DMS79 (cell line): ENCODE data around the gene RPL35.

Experiments
- DNase-seq: peaks from one replicate; lab custom pipeline; 2025; lab: John Stamatoyannopoulos, UW

The RPL35 gene

GRCh38 chr9:124877021-124877782 is 15.4 kb upstream of the RPL35 start:
- DNase-seq = no peak

DNA sequence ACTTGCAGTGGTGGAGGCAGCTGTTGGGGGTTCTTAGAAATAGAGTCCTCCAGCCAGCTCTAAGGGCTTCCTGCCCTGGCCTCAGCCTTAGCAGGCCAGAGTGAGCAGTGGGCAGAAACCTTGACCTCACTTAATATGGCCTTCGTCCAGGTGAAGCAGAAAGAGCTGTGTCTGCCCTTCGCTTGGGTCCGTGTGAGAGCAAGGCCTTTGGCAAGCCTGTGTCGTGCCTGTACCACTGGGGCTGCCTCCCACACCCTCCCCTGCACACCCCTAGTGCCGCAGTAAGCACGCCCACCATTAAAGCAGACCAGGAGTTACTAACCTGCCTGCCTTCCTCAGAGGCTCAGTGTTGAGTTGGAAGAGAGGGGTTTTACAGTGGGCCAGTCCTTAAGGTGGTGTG is 13.7 kb upstream of the RPL35 start:
- DNase-seq = no peak

GRCh38 chr9:124873664-124874063 is 11.9 kb upstream of the RPL35 start:
- DNase-seq = no peak

DNA sequence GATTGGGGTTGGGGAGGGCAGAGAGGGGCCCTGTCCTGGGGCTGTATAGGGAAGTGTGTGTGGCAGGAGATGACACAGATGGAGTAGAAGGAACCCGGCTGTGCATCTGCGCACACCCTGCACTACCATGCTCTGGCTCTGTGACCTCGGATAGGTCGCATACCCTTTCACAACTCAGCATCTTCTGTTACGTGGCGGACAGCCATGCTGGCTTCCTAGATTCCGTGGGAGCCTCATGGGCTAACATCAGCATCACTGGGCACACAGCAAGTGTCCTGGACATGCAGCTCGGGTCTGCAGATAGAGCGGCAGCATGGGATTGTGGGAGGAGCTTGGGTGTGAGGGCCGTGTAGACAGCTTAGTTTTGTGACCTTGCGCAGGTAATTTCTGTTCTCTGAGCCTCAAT is 9.4 kb upstream of the RPL35 start:
- DNase-seq = no peak

DNA sequence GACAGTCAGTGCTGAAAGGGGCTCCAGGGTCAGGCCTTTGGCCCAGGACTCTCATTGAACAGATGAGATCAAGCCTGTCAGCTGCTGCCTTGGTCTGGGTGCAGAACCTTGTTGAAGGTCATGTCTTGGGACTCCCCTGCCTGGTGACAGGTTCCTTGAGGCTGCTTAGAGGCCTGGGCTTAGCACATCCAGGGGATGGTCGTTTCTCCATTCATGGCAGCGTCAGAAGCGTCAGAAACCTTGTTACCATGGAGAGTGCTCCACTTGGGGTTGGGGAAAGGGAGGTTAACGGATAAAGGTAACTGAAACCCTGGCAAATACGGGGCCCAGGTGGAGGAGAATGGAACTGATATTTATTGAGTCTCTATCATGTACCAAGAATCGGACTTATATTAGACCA is 9.0 kb upstream of the RPL35 start:
- DNase-seq = no peak

GRCh38 chr9:124869986-124870560 is 8.3 kb upstream of the RPL35 start:
- no peak for DNase-seq

DNA sequence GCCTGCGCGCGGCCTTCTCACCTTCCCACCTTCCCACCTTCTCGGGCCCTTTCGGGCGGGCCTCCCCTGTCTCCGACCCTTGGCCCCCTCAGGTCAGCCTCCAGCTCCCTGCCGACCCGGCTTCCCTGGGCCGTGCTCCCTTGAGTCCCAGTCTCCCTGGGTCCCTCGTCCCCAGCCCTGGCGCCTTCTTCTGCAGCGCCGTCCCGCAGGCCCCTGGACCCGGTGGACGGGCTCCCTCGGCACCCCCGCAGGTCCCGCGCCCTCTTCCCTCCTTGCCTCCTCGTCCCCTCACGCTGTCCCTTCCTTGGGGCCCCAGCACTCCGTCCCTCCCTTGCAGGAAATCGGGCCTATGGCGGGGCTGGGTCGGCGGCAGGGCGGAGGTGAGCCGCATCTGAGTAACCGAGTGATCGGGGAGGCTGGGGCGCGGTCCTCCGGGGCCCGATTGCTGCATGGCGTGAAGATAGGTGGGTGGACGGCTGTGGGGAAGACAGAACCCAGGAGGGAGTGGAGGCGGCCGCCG is 7.8 kb upstream of the RPL35 start:
- no peak for DNase-seq

DNA sequence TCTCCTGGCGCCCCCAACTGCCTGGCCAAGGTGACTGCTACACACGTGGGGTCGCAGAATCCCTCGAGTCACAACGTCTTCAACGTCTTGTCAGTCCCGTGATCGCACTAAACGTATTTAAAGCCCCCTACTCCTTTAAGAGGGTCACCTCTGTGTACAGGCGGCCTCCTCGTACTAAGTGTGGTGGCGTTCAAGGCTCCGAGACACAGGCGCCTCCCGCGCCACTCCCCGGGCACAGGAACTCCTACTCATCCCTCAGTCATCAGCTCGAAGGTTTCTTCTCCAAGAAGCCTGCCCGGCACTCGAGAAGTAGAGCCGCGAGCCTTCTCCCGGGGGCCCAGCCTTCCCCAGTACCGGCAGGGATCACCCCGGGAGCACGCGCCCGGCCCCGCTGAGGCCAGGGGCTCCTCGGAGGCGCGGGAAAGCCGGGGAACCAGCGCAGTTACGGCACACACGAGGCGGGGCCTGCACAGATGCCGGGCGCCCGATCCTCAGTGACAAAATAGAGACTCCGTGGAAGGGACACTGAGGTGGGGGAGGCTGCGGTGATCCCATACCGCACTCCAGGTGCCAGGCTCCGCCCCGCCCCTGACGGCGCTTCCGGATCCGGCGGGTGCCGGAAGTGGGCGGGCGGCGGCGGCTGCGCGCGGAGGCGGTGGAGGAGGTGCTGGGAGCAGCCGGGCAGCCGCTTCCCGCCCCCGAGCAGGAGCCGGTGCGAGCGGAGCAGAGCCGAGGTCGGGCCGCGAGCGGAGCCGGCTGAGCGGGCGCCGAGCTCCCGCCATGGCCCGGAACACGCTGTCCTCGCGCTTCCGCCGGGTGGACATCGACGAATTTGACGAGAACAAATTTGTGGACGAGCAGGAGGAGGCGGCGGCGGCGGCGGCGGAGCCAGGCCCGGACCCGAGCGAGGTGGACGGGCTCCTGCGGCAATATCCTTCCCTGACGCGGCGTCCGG is 7.0 kb upstream of the RPL35 start:
- DNase-seq = peak; percentile 55

GRCh38 chr9:124863371-124863871 is 1.7 kb upstream of the RPL35 start:
- peak; percentile 74 for DNase-seq

- no peak for DNase-seq
These were observed 995 bp downstream of the RPL35 start for GRCh38 chr9:124860582-124861341.

DNA sequence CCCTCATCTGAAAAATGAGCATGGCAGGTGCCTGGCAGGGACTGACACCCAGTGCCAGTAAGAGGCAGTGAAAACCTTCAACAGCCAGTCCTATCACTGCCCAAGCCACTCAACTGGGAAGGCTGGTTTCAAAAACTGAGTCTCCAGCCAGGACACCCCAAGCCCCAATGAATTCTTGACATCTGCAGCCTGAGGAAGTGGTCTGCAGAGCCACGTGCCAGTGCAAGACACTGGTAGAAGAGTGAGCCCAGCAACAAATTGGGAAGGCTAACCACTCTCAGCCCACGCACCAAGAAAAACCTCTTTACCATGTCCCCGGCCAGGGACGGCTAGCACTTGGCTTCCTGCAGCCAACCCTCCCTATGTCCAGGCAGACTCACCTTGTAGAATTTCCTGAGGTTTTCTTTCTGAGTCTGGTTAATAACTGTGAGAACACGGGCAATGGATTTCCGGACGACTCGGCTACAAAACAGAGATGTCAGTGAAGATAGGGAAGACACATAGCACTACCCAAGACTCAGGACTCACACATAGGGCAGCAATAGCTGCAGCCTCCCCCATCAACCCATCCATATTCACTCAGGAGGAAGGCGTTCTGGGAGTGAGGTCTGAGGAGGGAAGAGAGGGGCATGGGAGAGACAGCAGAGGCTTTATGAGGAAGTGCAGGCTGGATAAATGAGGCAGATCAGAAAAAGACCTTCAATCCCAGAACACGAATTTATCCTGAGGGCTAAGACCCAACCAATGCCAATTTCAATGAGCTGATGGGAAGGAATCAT is 1.8 kb downstream of the RPL35 start:
- no peak for DNase-seq

DNA sequence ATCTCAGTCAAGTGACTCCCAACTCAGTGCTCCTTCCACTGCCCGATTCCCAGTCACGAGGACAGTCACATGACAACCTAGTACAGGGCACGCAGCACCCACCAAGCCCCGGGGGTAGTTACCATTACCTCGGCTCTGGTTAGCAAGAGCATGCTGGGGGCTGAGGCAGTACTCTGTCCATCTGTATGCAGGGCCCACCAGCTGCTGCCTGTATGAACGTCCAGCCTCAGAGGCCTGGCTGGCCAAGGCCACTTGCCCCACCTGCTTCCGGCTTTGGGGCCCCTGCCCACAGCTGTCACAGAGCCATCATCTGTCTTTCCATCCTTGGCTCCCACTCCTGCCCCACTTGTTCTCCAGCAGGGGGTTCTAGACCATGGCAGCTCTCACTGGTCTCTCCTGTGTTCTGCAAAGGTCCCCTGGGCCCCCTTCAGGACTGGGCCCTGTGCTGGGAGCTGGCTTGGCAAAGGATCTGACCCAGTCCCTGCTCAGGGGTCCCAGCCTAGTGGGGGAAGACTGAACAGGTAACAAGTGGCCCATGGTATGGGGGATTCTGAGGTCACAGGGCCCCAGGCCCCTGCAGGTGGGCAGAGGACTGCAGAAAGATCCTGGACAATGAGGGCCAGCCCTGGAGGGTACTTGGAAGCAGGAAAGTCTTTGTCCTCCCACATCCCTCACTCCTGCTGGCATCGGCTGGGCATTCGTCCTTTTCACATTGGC is 3.3 kb downstream of the RPL35 start:
- DNase-seq = no peak

- DNase-seq = no peak
These were observed 4.1 kb downstream of the RPL35 start for GRCh38 chr9:124857533-124858162.

GRCh38 chr9:124855944-124856765 is 5.6 kb downstream of the RPL35 start:
- DNase-seq = no peak

DNA sequence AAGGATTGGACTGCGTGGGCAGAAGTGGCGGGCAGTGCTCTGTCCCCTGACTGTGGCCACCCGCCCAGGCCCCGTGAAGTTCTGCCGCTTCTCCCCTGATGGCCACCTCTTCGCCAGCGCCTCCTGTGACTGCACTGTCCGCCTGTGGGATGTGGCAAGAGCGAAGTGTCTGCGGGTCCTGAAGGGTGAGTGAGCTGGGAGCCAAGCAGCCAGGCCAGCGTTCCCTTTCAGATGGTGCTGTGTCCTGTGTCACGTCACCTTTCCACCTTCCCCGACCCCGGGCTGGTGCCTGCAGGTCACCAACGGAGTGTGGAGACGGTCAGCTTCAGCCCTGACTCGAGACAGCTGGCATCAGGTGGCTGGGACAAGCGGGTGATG is 6.2 kb downstream of the RPL35 start:
- DNase-seq = no peak

DNA sequence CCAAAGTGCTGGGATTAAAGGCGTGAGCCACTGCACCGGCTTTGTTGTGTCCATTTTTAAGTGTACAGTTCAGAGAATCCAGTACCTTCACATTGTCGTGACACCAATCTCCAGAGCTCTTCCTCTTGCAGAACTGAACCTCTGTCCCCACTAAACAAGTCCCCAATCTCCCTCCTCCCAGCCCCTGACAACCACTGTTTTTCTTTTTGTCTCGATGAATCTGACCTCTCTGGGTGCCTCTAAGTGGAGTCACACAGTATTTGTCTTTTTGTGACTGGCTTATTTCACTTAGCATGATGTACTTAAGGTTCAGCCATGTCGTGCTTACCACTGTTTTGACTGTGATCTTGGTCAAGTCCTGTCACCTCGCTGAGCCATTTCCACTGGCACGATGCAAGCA is 6.9 kb downstream of the RPL35 start:
- no peak for DNase-seq

DNA sequence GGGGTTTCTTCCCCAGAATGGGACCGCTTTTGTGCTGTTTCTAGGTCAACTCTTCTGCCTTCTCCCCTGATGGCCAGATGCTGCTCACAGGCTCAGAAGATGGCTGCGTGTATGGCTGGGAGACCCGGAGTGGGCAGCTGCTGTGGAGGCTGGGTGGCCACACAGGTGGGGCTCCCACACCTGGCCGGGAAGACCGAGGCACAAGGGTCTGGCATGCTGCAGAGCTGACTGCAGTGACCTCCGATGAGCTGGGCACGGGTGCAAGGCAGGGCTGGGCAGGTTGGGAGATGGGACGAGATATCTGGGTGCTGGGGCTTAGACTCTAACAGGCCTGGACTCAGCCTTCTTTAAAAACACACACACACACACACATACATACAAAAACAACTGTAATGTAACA is 7.6 kb downstream of the RPL35 start:
- DNase-seq = no peak

DNA sequence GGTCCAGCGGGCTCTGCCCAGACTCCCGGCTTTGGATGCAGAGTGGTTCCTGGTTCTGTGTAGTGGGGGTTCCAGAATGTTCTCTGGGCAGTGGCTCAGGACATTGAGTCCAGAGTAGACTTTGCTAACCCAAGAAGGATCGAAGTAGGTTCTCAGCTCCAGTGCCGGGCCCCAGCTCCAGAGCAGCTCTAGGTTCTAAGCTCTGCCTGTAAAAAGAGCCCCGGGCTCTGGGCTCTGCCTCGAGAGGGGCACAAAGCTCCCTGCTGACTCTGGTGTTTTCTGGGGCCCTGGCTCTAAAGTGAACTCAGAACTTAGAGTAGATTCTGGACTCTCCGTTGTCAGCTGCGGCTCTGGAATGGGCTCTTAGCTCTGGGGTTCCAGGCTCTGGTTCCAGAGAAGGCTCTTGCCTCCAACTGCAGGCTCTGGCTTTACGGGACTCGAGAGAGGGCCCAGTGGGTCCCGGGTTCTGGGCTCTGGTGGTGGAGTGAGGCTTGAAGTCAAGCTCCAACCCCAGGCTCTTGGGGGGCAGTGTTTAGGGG is 8.1 kb downstream of the RPL35 start:
- no peak for DNase-seq
